ENCODE measurements around the gene TPP1.

Gene TPP1

GRCh38 chr11:6646918-6647679, 27.9 kb upstream of the TPP1 start:
- DNase-seq = no peak

DNA sequence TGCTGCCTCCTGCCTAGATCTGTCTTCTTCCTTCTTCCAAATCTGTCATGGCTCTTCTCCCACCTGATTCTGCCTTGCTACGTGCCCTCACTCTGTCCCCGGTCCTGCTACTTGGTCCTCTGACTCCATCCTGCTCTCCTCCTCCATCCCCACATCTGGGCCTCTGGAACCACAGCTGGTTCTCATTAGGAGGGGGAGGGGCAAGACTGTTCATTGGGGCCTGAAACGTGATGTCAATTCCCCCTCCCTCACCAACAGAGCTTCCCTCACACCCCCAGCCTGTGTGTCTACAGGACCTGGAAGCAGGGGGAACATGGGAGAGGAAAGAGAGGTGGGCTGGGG, 27.3 kb upstream of the TPP1 start:
- DNase-seq = no peak

GRCh38 chr11:6646071-6646470, 26.8 kb upstream of the TPP1 start:
- DNase-seq = no peak

DNA sequence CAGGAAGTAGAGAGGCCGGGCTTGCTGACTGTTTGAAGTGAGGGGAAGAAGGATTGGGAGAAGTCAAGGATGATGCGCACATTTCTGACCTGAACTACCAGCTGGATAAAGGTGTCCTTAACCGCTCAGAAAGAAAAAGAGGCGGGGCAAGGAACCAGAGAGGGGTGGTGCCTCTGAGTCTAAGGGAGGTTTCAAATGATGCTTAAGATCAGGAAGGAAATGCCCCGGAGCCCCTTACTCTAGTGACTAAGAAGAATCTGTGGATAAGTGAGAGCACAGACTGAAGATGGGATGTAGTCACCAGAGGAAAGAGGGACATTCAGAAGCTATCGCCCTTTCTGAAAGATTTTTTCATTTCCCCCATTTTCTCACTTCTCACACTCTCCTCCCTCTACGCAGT, 23.7 kb upstream of the TPP1 start:
- no peak for DNase-seq

GRCh38 chr11:6640985-6641701, 21.9 kb upstream of the TPP1 start:
- DNase-seq = no peak

DNA sequence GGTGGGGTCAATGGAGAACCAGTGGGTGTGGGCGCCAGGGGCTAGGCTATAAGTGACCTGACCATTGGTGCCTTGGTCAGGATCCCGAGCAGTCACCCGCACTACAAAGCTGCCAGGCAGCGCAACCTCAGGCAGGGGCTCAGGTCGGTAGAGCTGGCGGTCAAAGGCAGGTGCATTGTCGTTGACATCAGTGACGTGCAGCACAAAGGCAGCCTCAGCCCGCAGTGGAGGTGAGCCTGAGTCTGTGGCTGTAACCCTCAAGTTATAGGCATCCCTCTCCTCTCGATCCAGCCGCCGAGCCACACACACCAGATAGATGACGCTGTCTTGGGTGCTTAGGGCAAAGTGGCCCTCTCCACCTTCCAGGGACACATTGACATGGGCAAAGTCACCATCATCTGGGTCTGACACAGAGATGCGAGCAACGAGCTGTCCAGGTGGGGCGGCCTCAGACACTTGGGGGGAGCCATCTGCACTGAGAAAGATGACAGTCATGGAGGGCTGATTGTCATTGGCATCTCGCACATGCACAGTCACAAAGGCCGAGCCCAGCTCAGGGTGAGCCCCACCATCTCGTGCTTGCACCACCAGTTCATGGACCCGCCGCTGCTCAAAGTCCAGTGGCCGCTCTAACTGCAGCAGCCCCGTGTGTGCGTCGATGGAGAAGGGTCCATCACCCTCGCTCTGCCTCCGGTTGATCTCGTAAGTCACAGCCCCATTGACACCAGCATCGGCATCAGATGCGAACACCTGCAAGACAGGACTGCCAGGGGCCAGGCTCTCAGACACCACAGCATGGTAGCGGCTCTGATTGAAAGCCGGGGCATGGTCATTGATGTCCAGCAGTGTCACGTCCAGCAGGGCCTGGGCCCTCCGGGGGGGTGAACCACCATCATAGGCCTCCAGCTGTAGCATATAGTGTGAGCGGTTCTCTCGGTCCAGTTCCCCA, 21.1 kb upstream of the TPP1 start:
- no peak for DNase-seq

- DNase-seq = no peak
Measured at GRCh38 chr11:6638429-6638828, 19.2 kb upstream of the TPP1 start.

DNA sequence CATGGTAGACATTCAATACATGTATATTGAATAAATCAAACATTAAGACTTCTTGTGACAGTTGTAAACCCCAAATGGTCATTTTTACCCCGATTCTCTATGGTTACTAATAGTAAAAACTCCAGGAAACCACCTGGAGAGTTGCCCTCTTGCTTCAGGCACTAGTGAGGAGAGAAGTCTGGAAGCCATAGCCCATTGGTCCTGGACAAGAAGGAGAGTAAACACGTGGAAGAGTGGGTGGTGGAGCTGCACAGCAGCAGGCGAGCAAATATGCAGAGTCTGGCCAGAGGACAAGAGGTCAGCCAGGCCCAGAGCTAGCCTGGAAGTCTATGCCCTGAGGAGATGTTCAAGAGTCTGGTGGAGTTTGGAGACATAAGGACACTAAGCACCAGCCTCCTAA, 18.6 kb upstream of the TPP1 start:
- no peak for DNase-seq

DNA sequence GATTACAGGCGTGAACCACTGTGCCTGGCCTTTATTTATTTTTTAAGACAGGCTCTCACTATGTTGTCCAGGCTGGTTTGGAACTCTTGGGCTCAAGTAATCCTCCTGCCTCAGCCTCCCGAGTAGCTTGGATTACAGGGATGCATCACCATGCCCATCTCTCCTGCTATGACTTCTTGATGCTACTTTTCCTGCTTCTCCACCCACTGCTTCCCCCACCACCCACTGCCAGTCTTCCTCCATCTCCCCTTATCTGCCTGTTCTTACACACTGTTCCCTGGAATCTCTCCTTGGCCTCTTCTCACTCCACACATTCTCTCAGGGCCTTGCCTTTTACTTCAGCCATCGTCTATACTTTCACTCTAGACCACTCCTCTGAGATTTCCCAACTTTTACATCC, 17.3 kb upstream of the TPP1 start:
- no peak for DNase-seq

DNA sequence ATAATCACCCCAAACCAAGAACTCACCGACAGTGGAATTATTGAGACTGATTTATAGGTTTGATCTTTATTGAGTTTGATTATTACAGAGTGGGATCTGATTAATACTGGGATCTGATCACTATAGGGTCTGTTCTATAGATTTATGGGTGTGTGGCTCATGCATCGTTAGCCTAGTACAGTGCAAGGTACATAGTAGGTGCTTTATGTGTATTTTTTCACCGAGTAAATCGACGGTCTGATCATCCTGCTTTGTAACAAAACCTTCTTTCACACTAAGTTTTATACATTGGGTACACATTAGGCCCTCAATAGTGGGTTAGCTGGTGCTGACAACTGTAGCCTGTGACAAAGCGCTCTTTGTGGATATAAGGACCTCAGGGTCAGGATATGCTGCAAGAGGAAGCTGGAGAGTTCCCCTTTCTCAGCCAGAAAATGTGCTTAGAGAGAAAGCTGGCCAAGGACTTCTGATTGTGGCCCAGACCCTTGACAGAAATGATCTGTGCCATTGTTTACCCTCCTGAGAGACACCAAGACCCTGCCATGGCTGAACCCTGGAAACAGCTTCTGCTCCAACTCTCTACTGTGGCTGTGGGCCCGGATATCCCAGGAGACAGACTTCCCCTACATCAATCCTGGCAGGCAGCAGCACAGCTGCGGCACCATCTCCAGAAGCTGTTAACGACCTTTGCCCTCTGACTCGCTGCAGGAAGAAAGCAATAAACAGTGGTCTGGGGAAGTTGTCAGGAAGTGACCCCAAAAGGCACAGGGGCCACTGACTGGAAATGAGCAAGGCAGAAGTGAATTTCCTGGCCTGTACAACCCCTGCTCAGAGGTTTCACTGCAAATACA, 16.1 kb upstream of the TPP1 start:
- DNase-seq = no peak

GRCh38 chr11:6634534-6634933, 15.3 kb upstream of the TPP1 start:
- no peak for DNase-seq

GRCh38 chr11:6633422-6634408, 14.5 kb upstream of the TPP1 start:
- no peak for DNase-seq

- no peak for DNase-seq
Measured at GRCh38 chr11:6632116-6633073, 13.2 kb upstream of the TPP1 start.

DNA sequence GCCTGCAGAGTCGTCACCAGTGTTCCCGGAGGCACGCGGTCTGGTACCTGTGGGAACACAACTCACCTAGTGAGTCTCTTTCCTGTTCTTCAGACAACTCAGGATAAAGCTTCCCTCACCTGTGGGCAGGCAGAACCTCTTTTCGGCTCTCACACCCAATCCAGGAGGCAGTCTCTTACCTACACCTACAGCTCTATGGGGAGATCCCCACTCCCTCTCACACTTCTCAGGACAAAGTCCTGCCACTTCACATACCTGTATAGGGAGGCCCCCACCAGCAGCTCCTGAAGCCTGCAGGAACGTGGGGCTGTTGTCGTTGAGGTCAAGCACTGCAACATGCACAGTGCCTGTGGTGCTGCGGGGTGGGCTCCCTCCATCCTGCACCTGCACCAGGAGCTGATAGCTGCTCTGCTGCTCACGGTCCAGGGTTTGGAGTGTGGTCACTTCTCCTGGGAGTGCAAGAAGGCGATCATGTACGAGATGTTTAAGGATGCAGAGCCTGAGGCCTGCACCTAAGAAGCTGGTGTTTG, 12.2 kb upstream of the TPP1 start:
- DNase-seq = no peak

DNA sequence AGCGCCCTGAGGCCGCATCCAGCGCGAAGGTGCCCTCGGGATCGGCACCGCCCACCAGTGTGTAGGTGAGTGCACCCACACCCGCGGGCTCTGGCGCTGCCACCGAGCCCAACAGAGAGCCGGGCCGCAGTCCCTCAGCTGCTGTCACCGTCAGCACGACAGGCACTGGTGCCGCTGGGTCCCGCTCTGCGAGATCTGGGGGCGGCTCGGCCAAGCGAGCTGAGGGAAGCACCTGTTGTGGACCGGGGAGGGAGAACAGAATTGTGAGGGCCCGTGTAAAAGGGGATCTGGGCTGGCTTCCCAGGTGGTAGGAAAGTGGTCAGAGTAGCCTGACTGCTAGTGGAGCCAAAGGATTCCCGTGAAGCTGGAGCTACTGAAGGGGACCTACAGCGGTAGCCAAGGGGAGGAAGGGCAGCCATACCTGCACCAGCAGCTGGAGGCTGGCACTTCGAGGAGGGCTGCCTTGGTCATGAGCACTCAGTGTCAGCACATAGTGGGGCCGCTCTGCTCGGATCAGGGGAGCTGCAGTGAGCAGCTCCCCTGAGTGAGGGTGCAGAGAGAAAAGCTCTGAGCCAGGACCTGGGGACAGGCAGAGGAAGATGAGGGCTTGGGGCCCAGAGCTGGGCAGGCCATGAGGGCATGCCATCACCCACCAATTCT, 11.5 kb upstream of the TPP1 start:
- DNase-seq = no peak

- DNase-seq = no peak
Measured at GRCh38 chr11:6629892-6630631, 10.8 kb upstream of the TPP1 start.

DNA sequence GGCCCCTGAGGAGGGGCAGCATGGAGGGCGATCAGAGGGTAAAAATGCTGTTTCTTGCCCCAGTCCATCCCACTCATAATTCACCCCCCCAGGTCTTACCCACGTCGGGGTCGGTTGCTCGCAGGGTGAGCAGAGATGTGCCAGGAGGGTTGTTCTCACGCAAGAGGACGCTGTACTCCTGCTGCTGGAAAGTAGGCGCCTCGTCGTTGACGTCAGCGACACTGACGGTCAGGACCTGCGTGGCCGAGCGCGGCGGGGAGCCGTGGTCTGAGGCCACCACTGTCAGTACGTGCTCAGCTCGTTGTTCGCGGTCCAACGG, 10.3 kb upstream of the TPP1 start:
- DNase-seq = no peak

DNA sequence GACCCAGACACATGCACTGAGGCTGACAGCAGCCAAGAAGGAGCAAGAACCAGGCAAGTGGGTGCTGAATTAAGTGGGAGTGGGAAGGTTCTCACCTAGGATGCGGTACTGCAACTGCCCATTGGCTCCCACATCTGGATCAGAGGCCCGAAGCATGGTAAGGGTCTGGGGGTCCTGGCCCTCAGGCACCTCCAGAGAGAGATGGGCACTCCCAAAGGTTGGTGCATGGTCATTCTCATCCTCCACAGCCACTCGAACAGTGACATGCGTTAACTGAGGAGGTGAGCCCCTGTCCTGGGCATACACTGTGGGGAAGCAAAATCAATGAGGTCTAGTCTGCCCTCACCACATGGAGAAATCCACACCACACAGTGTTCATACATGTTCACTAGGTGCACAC, 9.3 kb upstream of the TPP1 start:
- DNase-seq = no peak

DNA sequence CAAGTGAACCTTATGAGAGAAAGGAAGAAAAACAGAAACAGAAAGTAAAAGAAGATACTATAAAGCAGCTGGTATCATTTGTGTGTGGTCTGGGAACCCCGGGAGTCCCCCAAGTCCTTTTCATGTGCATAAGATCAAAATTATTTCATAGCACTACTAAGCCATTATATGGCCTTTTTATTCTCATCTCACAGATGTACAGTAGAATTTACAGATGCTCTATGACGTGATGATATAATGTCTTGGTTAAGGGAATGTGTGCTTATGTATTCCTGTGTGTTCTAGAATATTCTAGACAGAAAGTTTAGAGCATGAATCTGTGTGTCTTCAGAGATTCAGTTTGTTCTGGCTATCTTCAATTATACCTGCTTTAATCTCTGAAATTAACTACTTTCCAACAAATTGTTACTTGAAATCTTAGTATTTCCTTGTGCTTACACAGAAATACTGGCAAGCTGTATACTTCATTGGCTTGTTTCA, 8.6 kb upstream of the TPP1 start:
- no peak for DNase-seq

Measured in activated CD4-positive, alpha-beta T cell treated with anti-CD3 and anti-CD28 coated beads for 1 hour (primary cell).